Stimulated activated CD4-positive, alpha-beta T cell treated with anti-CD3 and anti-CD28 coated beads, Interleukin-15, amount 100 ng/mL, for 48 hours (primary cell): ENCODE measurements around the gene ELOVL1.
"Not testable (repeated sequence)": the region's sequence is repeated elsewhere in the genome, so short reads cannot be mapped to it uniquely, and the experiment has no call there.

Source experiments
- DNase-seq, 2 donors: peaks; one replicate each; pipeline ENCODE4 v3.0.0-alpha.2; 2020; ENCODE audit warnings: low read depth in 2 of 2

ELOVL1 gene

GRCh38 chr1:43381612-43382011 lies 13.8 kb upstream of the ELOVL1 start:
- DNase-seq, result no peak

- no peak for DNase-seq
Measured at GRCh38 chr1:43379476-43379875, 11.7 kb upstream of the ELOVL1 start.

- DNase-seq, result no peak
Measured at GRCh38 chr1:43377831-43378230, 10.0 kb upstream of the ELOVL1 start.

GRCh38 chr1:43376723-43377235 lies 9.0 kb upstream of the ELOVL1 start:
- no peak for DNase-seq

- DNase-seq, result no peak
Measured at GRCh38 chr1:43373066-43373940, 5.5 kb upstream of the ELOVL1 start.

GRCh38 chr1:43372172-43372571 lies 4.4 kb upstream of the ELOVL1 start:
- DNase-seq, result no peak

GRCh38 chr1:43370564-43370963 lies 2.8 kb upstream of the ELOVL1 start:
- DNase-seq, result no peak

- not testable (repeated sequence) for DNase-seq
Measured at GRCh38 chr1:43369779-43370178, 2.0 kb upstream of the ELOVL1 start.

GRCh38 chr1:43368646-43369020 lies 822 bp upstream of the ELOVL1 start:
- DNase-seq, result no peak

- DNase-seq, result peak in 1 of 2 donors; percentile 17
Measured at GRCh38 chr1:43367026-43367903, 546 bp downstream of the ELOVL1 start.

- DNase-seq, result no peak
Measured at GRCh38 chr1:43366601-43367025, 1.2 kb downstream of the ELOVL1 start.

- no peak for DNase-seq
Measured at GRCh38 chr1:43366179-43366578, 1.6 kb downstream of the ELOVL1 start.

GRCh38 chr1:43365678-43366077 lies 2.1 kb downstream of the ELOVL1 start:
- no peak for DNase-seq

GRCh38 chr1:43363935-43364525 lies 3.8 kb downstream of the ELOVL1 start:
- no peak for DNase-seq

- no peak for DNase-seq
Measured at GRCh38 chr1:43363283-43363934, 4.4 kb downstream of the ELOVL1 start.

- DNase-seq, result no peak
Measured at GRCh38 chr1:43360616-43361015, 7.2 kb downstream of the ELOVL1 start.

- DNase-seq, result no peak
Measured at GRCh38 chr1:43359696-43360095, 8.1 kb downstream of the ELOVL1 start.

- DNase-seq, result peak; percentile 98 to 99
Measured at GRCh38 chr1:43358746-43359693, 8.8 kb downstream of the ELOVL1 start, which contains the start of gene CDC20. TSS of gene CDC20 (plus strand) at chr1:43358981. CDS start at chr1:43359216, 235 bp downstream.

GRCh38 chr1:43358121-43358745 lies 9.6 kb downstream of the ELOVL1 start:
- no peak for DNase-seq

- DNase-seq, result no peak
Measured at GRCh38 chr1:43357251-43357650, 10.6 kb downstream of the ELOVL1 start.
